SJSA1 (cell line): Measurements from ENCODE around the gene AHDC1. TPM values are rescaled to one million over a fixed set of nuclear protein-coding genes. Genes with fewer than 3 reads are reported as not detected.

ENCODE experiments used
- DNase-seq, 2 experiments: peaks; one replicate each; pipeline ENCODE4 v3.0.0-alpha.2; 2015 to 2020; ENCODE audit warnings: low spot score in 2 of 2, low read depth in 1 of 2
- H3K27ac ChIP-seq: fragments of 250-450 bp; sonication (Bioruptor Pico); 2 replicates; pipeline ENCODE4 v1.5.1; 2020; ENCODE audit warnings: mild to moderate bottlenecking, moderate library complexity
- H3K27me3 ChIP-seq: fragments of 250-450 bp; sonication (Bioruptor Pico); replicated peaks from 2 replicates; pipeline ENCODE4 v1.5.1; 2020; ENCODE audit warnings: mild to moderate bottlenecking, moderate library complexity
- H3K36me3 ChIP-seq: fragments of 250-450 bp; sonication (Bioruptor Pico); 2 replicates; pipeline ENCODE4 v1.5.1; 2020; ENCODE audit warnings: mild to moderate bottlenecking
- H3K4me1 ChIP-seq: fragments of 250-450 bp; sonication (Bioruptor Pico); replicated peaks from 2 replicates; pipeline ENCODE4 v1.6.1; 2021; ENCODE audit warnings: mild to moderate bottlenecking
- H3K4me3 ChIP-seq: fragments of 250-450 bp; sonication (Bioruptor Pico); 2 replicates; pipeline ENCODE4 v1.5.1; 2020; ENCODE audit warnings: mild to moderate bottlenecking
- H3K9me3 ChIP-seq: fragments of 250-450 bp; sonication (Bioruptor Pico); replicated peaks from 2 replicates; pipeline ENCODE4 v1.5.1; 2020; ENCODE audit warnings: mild to moderate bottlenecking
- total RNA-seq: library from RNA; depleted of rRNA; stranded (reverse); fragments of >200 nt; shearing (Covaris generic); gene quantifications from 2 replicates; pipeline ENCODE4 v1.2.3, GENCODE V29; 2014

AHDC1 gene
- total RNA-seq, 1 experiment from 2014 or later: 2.9 TPM

DNA sequence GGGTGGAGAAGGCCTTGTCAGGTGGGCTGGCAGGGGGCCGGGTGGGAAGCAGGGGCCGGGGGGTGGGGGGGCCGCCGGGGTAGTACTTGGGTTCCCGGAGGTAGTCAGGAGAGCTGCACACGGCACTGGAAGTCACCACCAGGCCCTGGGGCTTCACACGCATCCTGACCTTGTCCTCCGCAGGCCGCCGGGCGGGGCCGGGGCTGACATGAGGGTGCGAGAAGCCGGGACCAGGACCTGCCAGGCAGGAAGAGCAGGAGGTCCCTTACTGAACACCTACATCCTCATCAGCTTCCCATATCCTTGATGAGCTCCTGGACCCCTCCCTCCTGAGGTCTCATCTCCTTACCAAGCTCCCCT is 52.0 kb downstream of the AHDC1 start:
- peaks cover 5% of the 10 kb centered on the region for H3K4me1 ChIP-seq
- H3K4me3 ChIP-seq: no peak overlapping the region
- no peak for DNase-seq
- no peaks in the 10 kb centered on the region for H3K9me3 ChIP-seq
- H3K27me3 ChIP-seq: no peaks in the 10 kb centered on the region
- peaks cover 56% of the 10 kb centered on the region for H3K36me3 ChIP-seq
- no peak overlapping the region for H3K27ac ChIP-seq

DNA sequence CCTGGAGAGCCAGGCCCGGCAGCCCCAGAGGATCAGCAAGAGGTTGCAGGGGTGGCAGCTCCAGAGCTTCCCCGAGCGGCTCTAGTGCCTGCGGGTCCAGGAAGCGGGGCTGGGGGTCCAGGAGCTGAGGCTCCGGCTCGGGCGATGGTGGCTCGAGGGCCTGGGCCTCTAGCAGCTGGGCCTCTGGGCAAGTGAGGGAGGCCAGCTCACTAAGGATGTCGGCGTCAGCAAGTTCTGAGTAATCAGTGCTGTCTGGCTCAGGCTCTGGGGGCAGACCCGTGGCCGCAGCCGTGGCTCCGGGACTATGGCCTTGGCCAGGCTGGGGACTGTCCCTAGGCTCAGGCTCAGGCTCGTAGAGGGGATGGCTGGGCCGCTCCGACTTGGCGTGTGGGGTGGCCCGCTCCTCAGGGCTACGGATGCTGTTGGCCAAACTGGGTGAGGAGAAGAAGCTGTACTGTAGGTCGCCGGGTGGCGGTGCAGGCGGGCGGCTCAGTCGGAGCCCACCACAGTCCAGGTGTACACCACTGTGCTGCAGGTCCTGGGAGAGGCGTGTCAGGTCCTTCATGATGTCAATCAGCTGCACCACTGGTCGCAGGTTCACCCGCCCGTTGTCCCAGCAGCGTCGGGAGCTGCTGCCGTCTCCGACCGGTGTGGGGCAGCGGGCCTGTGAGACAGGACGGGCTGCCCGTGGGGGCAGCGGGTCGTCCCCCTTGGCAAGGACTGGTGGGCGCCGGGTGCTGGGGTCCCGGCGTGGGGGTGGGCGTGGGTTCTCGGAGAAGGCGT is 52.6 kb downstream of the AHDC1 start:
- no peak for DNase-seq
- Histone ChIP-seq H3K4me3 (no peak overlapping the region), H3K36me3 (peaks cover 61% of the 10 kb centered on the region)

DNA sequence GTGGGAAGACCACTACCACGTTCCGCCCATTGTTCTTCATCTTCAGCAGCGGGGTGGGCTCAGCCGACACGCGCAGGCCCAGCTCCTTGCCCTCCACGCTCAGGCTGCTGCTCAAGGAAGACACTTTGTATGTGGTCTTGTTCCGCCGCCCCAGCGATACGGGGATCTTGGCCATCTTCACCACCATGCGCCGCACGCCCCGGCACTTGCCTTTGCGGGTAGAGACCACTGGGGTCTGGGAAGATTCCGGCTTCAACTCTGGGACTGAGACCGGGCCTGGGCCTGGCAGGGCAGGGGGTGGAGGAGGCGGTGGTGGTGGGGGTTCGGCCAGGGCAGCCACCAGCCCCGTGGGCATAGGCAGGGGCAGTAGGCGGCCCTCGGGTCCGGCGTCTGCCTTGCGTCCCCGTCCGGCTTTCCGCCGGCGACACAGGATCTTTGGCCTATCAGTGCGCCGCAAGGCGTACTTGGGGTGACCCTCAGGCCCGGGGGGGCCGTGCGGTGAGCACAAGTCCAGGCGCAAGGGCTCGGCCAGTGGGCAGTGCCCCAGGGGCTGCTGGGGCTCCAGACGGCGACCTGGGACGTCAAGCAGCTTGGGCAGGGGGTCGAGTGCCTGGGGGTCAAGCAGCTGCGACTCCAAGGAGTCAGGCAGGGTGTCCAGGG is 53.3 kb downstream of the AHDC1 start:
- Histone ChIP-seq H3K4me1 (peaks cover 8% of the 10 kb centered on the region), H3K9me3 (no peaks in the 10 kb centered on the region), H3K27ac (no peak overlapping the region), H3K4me3 (no peak overlapping the region), H3K36me3 (peaks cover 67% of the 10 kb centered on the region), H3K27me3 (no peaks in the 10 kb centered on the region)
- no peak for DNase-seq

More for the DNA sequence above, 52.6 kb downstream of the AHDC1 start:
- H3K9me3 ChIP-seq: no peaks in the 10 kb centered on the region
- H3K27ac ChIP-seq: no peak overlapping the region
- H3K4me1 ChIP-seq: peaks cover 3% of the 10 kb centered on the region
- H3K27me3 ChIP-seq: no peaks in the 10 kb centered on the region

DNA sequence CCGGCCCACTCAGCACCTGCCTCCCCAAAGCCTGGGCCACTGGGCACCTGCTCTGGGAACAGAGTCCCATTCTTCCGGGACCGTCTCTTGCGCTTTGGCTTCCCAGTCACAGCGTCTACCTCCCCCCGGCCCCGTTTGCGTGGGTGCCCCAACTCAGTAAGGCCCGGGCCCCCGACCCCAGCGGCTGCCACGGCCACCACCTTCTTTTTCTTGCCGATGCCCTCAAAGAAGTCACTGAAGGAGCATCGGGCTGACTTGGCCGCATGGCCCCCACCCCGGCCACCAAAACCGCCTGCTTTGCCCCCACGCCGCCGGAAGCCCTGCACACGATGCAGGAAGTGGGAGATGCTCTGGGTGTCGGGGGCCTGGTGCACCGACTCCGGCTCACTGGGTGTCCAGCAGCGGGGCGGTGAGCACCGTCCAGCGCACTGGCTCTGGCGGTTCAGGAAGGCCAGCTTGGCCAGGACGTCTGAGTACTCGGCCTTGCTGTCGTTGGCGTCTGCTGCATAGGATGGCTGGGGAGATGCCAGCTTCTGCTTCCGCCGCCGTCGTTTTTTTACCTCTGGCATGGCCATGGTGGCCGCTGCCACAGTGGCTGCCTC is 54.0 kb downstream of the AHDC1 start:
- H3K27me3 ChIP-seq: no peaks in the 10 kb centered on the region
- H3K36me3 ChIP-seq: peaks cover 68% of the 10 kb centered on the region
- DNase-seq: no peak
- H3K27ac ChIP-seq: no peak overlapping the region
- no peak overlapping the region for H3K4me3 ChIP-seq
- no peaks in the 10 kb centered on the region for H3K9me3 ChIP-seq
- peaks cover 16% of the 10 kb centered on the region for H3K4me1 ChIP-seq

DNA sequence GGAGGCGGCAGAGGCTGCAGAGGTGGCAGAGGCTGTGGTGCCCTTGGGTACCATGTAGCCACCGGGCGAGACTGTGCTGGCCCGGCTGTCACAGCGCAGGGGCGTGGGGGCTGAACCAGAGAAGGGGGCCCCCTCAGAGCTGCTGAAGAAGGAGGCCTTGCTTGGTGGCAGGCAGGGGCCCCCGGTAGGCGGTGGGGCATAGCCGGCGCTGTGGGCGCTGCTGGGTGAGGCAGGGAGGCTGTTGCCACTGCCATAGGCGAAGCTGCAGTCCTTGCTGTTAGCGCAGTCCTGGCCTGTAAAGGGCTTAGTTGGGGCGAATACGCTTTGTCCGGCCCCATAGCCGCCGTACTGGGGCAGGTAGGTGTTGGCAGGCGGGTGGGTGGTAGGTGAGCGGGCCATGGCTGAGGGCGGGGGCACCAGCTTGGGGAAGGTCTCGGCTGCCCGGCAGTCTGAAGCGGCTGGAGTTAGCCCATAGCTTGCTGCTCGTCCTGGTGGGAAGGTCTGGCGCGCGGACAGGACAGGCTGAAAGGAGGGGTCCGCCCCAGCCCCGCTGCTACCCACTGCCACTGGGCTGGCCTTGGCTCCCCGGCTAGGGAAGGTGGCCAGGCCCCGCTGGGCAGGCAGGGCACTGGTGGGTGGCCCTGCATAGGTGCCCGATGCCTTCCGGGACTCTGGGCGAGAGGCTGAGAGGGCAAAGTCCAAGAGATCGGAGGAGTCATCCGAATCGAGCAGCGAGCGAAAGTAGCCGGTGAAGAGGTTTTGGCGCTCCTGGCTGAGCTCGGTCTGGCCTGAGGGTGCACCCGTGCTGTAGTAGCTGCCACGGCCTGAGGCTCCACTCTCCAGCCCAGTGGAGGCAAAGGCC is 54.9 kb downstream of the AHDC1 start:
- H3K9me3 ChIP-seq: no peaks in the 10 kb centered on the region
- peaks cover 66% of the 10 kb centered on the region for H3K36me3 ChIP-seq
- no peak overlapping the region for H3K4me3 ChIP-seq
- peaks cover 20% of the 10 kb centered on the region for H3K4me1 ChIP-seq
- H3K27ac ChIP-seq: no peak overlapping the region
- no peak for DNase-seq
- no peaks in the 10 kb centered on the region for H3K27me3 ChIP-seq

DNA sequence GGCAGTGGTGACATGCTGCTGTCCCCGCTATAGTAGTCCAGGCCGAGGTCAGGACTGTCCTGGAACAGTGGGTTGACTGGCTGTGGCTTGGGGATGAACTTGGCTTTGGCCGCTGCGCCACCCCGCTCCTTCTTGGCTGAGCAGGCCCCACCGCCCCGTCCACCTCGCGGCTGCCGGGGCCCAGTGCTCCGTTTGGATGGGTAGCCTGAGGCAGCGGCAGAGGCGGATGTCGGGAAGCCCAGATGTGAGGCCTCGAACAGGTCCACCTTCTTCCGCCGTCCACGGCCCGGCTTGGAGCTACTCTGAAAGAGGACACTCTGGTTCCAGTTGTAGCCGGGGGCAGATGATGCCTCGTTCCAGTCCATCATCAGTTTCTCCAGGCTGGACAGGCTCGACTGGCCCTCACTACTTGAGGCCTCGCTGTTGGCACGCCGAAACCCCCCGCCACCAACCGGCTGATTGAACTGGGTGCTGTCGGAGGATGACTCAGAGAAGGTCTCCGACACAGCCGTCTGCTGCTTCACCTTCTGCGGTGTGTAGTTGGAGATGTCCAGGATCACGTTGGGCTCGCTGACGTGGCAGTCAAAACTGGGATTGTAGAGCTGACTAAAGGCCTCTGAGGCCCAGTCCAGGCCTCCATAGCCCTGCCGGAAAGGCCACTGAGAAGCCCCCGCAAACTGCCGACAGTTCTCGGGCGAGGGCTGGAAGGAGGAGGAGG is 55.6 kb downstream of the AHDC1 start:
- H3K27ac ChIP-seq: no peak overlapping the region
- H3K4me3 ChIP-seq: no peak overlapping the region
- H3K27me3 ChIP-seq: no peaks in the 10 kb centered on the region
- H3K36me3 ChIP-seq: peaks cover 68% of the 10 kb centered on the region
- H3K9me3 ChIP-seq: no peaks in the 10 kb centered on the region
- H3K4me1 ChIP-seq: peaks cover 20% of the 10 kb centered on the region
- DNase-seq: no peak

DNA sequence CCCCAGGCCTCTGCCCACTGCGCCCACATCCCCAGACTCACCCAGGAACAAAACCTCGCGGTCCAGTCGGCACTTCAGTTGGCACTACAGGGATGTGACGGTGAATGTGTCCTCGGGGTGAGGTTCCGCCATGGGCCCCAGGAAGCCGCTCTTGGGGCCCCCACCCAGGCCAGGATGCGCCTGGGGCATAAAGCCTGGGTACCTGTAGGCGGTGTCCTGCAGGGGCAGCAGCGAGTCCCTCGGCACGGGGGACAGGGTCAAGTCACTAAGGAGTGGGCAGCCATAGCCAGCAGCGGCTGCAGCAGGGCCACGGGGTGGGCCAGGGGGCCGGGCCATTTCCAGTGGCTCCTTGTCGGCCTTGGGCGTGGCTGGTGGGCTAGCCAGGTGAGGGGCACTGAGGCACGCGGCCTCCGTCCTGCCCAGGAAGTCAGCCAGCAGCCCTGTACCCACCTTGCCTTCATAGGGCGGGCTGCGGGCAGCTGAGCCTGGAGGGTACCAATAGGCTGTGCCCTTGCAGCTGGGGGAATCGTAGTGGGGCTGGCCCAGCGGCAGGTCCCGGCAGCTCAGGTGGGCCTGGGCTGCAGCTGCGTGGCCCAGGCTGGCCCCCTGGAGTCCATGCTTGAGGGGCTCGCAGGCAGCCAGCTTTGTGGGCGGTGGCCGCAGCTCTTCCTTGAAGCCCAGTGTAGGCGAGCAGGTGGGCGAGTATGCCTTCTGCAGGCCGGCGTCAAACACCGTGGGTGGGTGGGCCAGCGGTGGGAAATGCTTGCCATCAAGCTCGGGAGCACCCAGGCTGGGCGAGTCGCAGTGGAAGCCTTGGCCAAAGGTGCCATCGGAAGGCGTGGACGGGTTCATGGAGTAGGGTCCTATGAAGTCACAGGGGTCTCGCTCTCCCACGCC is 56.5 kb downstream of the AHDC1 start:
- no peaks in the 10 kb centered on the region for H3K27me3 ChIP-seq
- H3K36me3 ChIP-seq: peaks cover 69% of the 10 kb centered on the region
- no peaks in the 10 kb centered on the region for H3K9me3 ChIP-seq
- H3K4me3 ChIP-seq: no peak overlapping the region
- H3K27ac ChIP-seq: no peak overlapping the region
- H3K4me1 ChIP-seq: peaks cover 28% of the 10 kb centered on the region
- no peak for DNase-seq

DNA sequence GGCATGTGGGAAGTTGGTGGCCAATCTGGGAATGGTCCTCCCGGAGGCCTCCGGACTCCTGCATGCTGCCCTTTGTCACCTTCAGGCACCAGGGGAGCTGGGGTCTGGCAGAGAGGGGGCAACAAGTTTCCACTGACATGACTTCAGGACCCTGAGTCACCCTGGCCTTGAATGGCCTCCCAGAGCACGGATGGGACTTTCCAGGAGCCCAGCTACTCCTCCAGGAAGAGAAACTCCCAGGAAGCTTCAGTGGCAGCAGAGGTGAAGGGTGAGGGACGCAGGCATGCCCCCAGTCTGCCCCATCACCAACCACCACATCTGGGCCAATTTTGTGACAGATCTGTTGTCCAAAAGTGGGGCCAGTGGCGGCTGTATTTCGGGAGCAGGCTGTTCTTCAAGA is 58.1 kb downstream of the AHDC1 start:
- Histone ChIP-seq H3K4me1 (peaks cover 37% of the 10 kb centered on the region), H3K27me3 (no peaks in the 10 kb centered on the region), H3K4me3 (no peak overlapping the region), H3K27ac (peak overlapping the region; percentile 34; the same call in 1 of the 2 replicates), H3K36me3 (peaks cover 67% of the 10 kb centered on the region), H3K9me3 (no peaks in the 10 kb centered on the region)
- DNase-seq: no peak

DNA sequence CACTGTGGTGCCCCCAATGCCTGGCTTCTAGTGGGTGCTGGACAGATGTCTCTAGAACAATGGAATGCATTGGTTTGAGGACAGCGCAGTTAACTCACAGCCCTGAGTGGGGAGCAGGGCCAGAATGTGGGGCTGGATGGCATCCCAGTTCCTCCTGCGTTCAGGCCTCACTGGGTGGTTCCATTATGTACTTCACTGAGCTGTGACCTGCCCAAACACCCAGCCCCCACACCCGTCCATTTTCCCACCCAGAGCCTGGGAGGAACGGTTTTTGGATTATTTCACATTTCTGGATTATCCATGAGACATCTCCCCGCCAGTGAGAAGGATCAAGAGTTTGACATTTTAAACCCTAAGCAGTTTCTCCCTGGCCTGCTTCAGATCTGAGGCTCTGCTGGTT is 58.7 kb downstream of the AHDC1 start:
- Histone ChIP-seq H3K36me3 (peaks cover 61% of the 10 kb centered on the region), H3K4me3 (no peak overlapping the region), H3K27me3 (no peaks in the 10 kb centered on the region), H3K4me1 (peaks cover 42% of the 10 kb centered on the region), H3K9me3 (no peaks in the 10 kb centered on the region), H3K27ac (peak overlapping the region; percentile 34; the same call in 1 of the 2 replicates)
- peak in 1 of 2 experiments; percentile 42 for DNase-seq

DNA sequence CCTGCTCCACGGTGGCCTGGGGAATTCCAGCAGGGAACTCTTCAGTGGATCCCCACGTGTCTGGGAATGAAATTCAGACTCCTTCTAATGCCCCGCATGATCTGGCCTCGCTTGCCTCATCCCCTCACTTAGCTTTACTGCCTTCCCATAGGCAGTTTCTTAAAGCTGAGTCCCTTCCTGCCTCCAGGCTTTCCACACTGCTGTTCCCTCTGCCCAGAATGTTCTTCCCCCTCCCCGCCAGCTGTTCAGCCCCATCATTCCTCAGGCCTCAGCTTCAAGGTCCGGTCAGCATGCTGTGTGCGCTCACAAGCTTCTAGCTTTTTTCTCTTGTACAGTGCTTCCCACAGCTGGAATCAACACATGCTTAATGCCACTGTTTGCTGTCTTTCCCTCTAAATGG is 59.1 kb downstream of the AHDC1 start:
- H3K27me3 ChIP-seq: no peaks in the 10 kb centered on the region
- no peak overlapping the region for H3K27ac ChIP-seq
- peaks cover 57% of the 10 kb centered on the region for H3K36me3 ChIP-seq
- H3K4me1 ChIP-seq: peaks cover 46% of the 10 kb centered on the region
- H3K9me3 ChIP-seq: no peaks in the 10 kb centered on the region
- H3K4me3 ChIP-seq: no peak overlapping the region
- no peak for DNase-seq

DNA sequence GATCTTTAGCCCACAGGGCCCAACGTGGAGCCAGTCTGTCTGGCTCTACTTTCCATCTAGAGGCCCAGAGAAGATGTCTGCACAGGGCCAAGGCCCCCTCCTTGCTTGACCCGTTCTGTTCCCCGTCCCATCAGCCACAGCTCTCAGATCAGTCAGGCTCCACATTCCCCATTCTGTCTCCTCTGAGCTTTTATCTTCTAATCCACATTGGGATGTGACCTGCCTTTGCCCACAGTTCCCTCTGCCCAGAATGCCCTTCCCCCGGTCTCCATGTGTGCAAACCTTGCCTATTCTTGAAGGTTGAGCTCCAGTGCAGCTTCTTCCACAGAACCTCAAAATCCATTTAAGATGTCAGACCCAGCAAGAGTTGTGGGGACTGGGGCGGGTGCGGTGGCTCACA is 60.7 kb downstream of the AHDC1 start:
- no peak for DNase-seq
- Histone ChIP-seq H3K36me3 (peaks cover 48% of the 10 kb centered on the region), H3K27me3 (no peaks in the 10 kb centered on the region), H3K4me1 (peaks cover 62% of the 10 kb centered on the region), H3K4me3 (no peak overlapping the region), H3K9me3 (no peaks in the 10 kb centered on the region), H3K27ac (no peak overlapping the region; the same call in 1 of the 2 replicates)

DNA sequence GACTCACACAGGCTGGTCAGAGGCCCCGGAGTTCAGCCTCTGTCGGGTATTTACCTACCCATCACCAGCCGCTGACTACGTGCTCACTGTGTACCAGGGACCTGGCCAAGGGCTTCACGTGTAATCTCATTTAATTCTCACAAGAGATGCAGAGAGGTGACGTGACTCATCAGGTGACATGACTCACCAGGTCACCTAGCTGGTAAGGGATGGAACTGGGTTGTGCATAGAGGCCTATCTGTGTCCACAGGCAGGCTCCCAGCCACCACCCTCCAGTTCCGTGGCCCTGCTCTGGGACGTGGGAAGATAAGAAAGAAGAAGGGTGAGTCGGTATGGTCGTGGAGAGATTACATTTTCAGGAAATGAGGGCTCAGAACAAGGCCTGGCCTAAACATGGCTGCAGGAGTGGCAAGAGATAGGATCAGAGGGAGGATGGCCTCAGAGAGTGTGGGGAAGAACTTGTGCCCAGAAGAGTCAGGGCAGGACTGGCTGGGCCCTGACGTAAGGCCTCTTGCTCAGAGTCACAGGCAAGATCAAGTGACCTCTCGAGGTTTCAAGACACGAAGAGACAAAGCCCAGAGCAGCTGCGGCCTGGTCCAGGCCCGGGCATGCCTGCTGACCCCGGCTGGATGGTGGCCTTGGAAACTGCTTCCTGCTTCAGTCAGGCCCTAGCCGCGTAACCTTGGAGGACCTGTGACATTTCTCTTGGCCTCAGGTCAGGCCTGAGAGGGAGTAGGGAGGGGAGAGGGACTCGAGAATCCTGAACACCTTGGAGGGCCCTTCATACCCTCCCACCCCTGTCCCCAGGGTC is 61.3 kb downstream of the AHDC1 start:
- Histone ChIP-seq H3K36me3 (peaks cover 42% of the 10 kb centered on the region), H3K9me3 (no peaks in the 10 kb centered on the region), H3K27ac (peak overlapping the region; percentile 28), H3K4me3 (no peak overlapping the region), H3K4me1 (peaks cover 68% of the 10 kb centered on the region), H3K27me3 (no peaks in the 10 kb centered on the region)
- no peak for DNase-seq
